Stomach (tissue), 9 donors: Measurements from ENCODE around the gene SHISAL1. TPM values are rescaled to one million over a fixed set of nuclear protein-coding genes. Genes with fewer than 3 reads are reported as not detected.
A peak's percentile ranks its signal among the peaks of the same experiment; 100 is the strongest.

Source experiments
- DNase-seq, 2 donors: peaks; one replicate each; pipeline versions ENCODE4 v3.0.0 to v3.0.0-alpha.2; 2013 to 2019
- H3K27ac ChIP-seq, 5 donors: fragments of 200-600 bp in 4 of 5; sonication (generic) in 4 of 5; one replicate each; pipeline ENCODE4 v1.5.1; 2013 to 2019; ENCODE audit warnings: mild to moderate bottlenecking in 1 of 5, moderate library complexity in 1 of 5
- H3K27me3 ChIP-seq, 3 donors: fragments of 200-600 bp; sonication (generic); one replicate each; pipeline ENCODE4 v1.5.1; 2017 to 2019; ENCODE audit warnings: mixed run types in 1 of 3
- H3K36me3 ChIP-seq, 4 donors: fragments of 200-600 bp; sonication (generic); 1 replicate in 3 of 4; 2 replicates in 1 of 4; pipeline ENCODE4 v1.5.1; 2016 to 2019
- H3K4me1 ChIP-seq, 4 donors: fragments of 200-600 bp; sonication (generic); one replicate each; pipeline ENCODE4 v1.5.1; 2016 to 2019
- H3K4me3 ChIP-seq, 4 donors: fragments of 200-600 bp; sonication (generic) in 3 of 4; one replicate each; pipeline ENCODE4 v1.5.1; 2016 to 2019; ENCODE audit warnings: mild to moderate bottlenecking in 1 of 4
- H3K9me3 ChIP-seq, 4 donors: fragments of 200-600 bp; sonication (generic); one replicate each; pipeline ENCODE4 v1.5.1; 2016 to 2019
- CTCF ChIP-seq, 7 experiments: fragments of 450-650 bp in 4 of 7; fragments of 200-600 bp in 3 of 7; sonication (generic) in 3 of 7; IDR thresholded peaks; one replicate each; pipeline ENCODE4 v1.5.1; 2016 to 2019; ENCODE audit warnings: antibody characterized with exemption in 7 of 7, control low read depth in 2 of 7, mild to moderate bottlenecking in 1 of 7
- EP300 ChIP-seq: sonication (generic); formaldehyde crosslinking; IDR thresholded peaks from one replicate; pipeline ENCODE4 v1.6.1; 2017; ENCODE audit warnings: antibody characterized with exemption
- POLR2A ChIP-seq, 4 donors: fragments of 450-650 bp; IDR thresholded peaks; one replicate each; pipeline ENCODE4 v1.6.1; 2016; ENCODE audit warnings: antibody characterized with exemption in 4 of 4, control low read depth in 2 of 4, mild to moderate bottlenecking in 1 of 4, moderate library complexity in 1 of 4
- POLR2AphosphoS5 ChIP-seq, 3 donors: sonication (generic); formaldehyde crosslinking; IDR thresholded peaks; one replicate each; pipeline ENCODE4 v1.6.1; 2016; ENCODE audit warnings: antibody characterized with exemption in 3 of 3
- WGBS, 5 donors: extraction: QIAGEN DNeasy Blood & Tissue Kit in 3 of 5; methylation state at CpG; one replicate each; pipeline versions ENCODE4 v1.1.5 to v1.1.7; 2013 to 2018; 5-methylcytosine and 5-hydroxymethylcytosine counted together
- intact Hi-C: fragments of 100-400 bp; cut with DNase I; formaldehyde crosslinking; loops from one replicate; pipeline ENCODE4 v1.15.1; 2023; ENCODE audit warnings: low total_unique reads
- polyA plus RNA-seq, 3 donors: library from polyadenylated mRNA; stranded (reverse); fragments of 200-250 nt; gene quantifications; one replicate each; pipeline ENCODE4 v1.2.3, GENCODE V29; 2013
- total RNA-seq, 5 donors: library from RNA; depleted of rRNA; stranded (reverse); fragments of >200 nt; gene quantifications; one replicate each; pipeline versions ENCODE4 v1.1.0 to v1.2.3, GENCODE V29; 2014 to 2016
- donor health status: healthy with polysubstance abuse.
- donor health status: Bipolar disorder and iron deficiency.
- donor health status: healthy.

The SHISAL1 gene
- total and polyA plus RNA-seq, 8 donors = 0.43 to 19.3 (median 1.2) TPM

GRCh38 chr22:44279069-44279360 lies 33.7 kb downstream of the SHISAL1 start:
- DNase-seq = peak in 1 of 2 donors; percentile 45
- WGBS, 5 donors = 14 to 24% (median 16%) methylated on average over 9 of the region's 9 CpGs; no CpG with 5 or more reads in 1 of the 5 donors
- Histone ChIP-seq H3K4me1 (peaks cover 0 to 4% (median 0%) of the 10 kb centered on the region in 4 donors), H3K27me3 (peaks cover 0 to 55% (median 9%) of the 10 kb centered on the region in 3 donors), H3K36me3 (no peaks in the 10 kb centered on the region), H3K4me3 (no peak overlapping the region), H3K9me3 (no peaks in the 10 kb centered on the region), H3K27ac (no peak overlapping the region)
- intact Hi-C loops = no loop called here
- TF ChIP-seq POLR2A (IDR thresholded peaks at IDR 0.05) = no peak
- TF ChIP-seq CTCF (IDR thresholded peaks at IDR 0.05) = no peak
- no peak for TF ChIP-seq POLR2AphosphoS5 (IDR thresholded peaks at IDR 0.05)
- no peak for TF ChIP-seq EP300

- Histone ChIP-seq H3K27ac (no peak overlapping the region), H3K27me3 (peaks cover 0 to 55% (median 9%) of the 10 kb centered on the region in 3 donors), H3K9me3 (no peaks in the 10 kb centered on the region), H3K4me3 (no peak overlapping the region), H3K4me1 (peaks cover 0 to 4% (median 0%) of the 10 kb centered on the region in 4 donors), H3K36me3 (no peaks in the 10 kb centered on the region)
- WGBS, 5 donors = 67 to 82% (median 78%) methylated on average over 12 to 17 of the region's 17 CpGs
- no peak for DNase-seq
- intact Hi-C loops = no loop called here
- TF ChIP-seq POLR2A (IDR thresholded peaks at IDR 0.05) (no peak), POLR2AphosphoS5 (IDR thresholded peaks at IDR 0.05) (no peak), CTCF (IDR thresholded peaks at IDR 0.05) (no peak), EP300 (no peak)
These were observed 34.3 kb downstream of the SHISAL1 start for GRCh38 chr22:44278243-44279068.

- H3K4me1 ChIP-seq = peaks cover 0 to 4% (median 1%) of the 10 kb centered on the region in 4 donors
- TF ChIP-seq POLR2A (IDR thresholded peaks at IDR 0.05) = no peak
- H3K9me3 ChIP-seq = no peaks in the 10 kb centered on the region
- 87 to 89% (median 87%) methylated on average over 13 of the region's 13 CpGs for WGBS, 5 donors
- DNase-seq = no peak
- peaks cover 0 to 53% (median 9%) of the 10 kb centered on the region in 3 donors for H3K27me3 ChIP-seq
- intact Hi-C loops = no loop called here
- H3K4me3 ChIP-seq = no peak overlapping the region
- no peaks in the 10 kb centered on the region for H3K36me3 ChIP-seq
- H3K27ac ChIP-seq = no peak overlapping the region
These were observed 35.2 kb downstream of the SHISAL1 start for GRCh38 chr22:44277386-44278135.

- WGBS, 5 donors = 77 to 84% (median 78%) methylated on average over 18 of the region's 18 CpGs
- Histone ChIP-seq H3K4me1 (peaks cover 0 to 5% (median 2%) of the 10 kb centered on the region in 4 donors), H3K27me3 (peaks cover 0 to 46% (median 4%) of the 10 kb centered on the region in 3 donors), H3K4me3 (no peak overlapping the region), H3K36me3 (no peaks in the 10 kb centered on the region), H3K27ac (no peak overlapping the region), H3K9me3 (no peaks in the 10 kb centered on the region)
- intact Hi-C loops = no loop called here
- TF ChIP-seq POLR2A (IDR thresholded peaks at IDR 0.05) (no peak), POLR2AphosphoS5 (IDR thresholded peaks at IDR 0.05) (no peak), EP300 (no peak), CTCF (IDR thresholded peaks at IDR 0.05) (no peak)
- no peak for DNase-seq
These were observed 35.9 kb downstream of the SHISAL1 start for GRCh38 chr22:44276706-44277356.
